ENCODE measurements around the gene CLIC4.

CLIC4 gene

DNA sequence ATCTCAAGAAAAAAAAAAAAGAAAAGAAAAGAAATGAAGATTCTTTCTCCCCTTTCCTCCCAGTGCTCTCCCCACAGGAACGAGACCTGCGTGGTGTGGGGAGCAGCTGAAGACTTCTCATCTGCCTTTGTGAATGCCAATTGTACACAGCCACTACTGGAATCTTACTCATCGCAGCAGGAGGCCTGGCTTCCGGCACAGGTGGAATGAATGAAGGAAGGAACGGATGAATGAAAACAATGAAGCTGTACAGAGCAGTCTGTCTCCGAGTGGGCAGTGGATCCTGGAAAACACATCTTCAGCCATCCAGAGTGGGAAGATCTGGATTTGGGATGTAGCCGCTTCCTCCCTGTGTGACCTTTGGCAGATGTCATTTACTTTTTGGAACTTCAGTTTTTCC lies 119.9 kb downstream of the CLIC4 start:
- no peak overlapping the region for H3K4me2 ChIP-seq (ENCODE audit: low read depth, low read length, poor library complexity, severe bottlenecking)
- H4K20me1 ChIP-seq (ENCODE audit: insufficient read depth, low read length, poor library complexity, severe bottlenecking) = no peaks in the 10 kb centered on the region
- H2AFZ ChIP-seq (ENCODE audit: low read length) = no peak overlapping the region
- no peaks in the 10 kb centered on the region for H3K27me3 ChIP-seq (ENCODE audit: insufficient read depth, low read length, poor library complexity, severe bottlenecking)
- no peaks in the 10 kb centered on the region for H3K9me3 ChIP-seq (ENCODE audit: insufficient read depth, low read depth, low read length)
- TF ChIP-seq, protein P1, sequence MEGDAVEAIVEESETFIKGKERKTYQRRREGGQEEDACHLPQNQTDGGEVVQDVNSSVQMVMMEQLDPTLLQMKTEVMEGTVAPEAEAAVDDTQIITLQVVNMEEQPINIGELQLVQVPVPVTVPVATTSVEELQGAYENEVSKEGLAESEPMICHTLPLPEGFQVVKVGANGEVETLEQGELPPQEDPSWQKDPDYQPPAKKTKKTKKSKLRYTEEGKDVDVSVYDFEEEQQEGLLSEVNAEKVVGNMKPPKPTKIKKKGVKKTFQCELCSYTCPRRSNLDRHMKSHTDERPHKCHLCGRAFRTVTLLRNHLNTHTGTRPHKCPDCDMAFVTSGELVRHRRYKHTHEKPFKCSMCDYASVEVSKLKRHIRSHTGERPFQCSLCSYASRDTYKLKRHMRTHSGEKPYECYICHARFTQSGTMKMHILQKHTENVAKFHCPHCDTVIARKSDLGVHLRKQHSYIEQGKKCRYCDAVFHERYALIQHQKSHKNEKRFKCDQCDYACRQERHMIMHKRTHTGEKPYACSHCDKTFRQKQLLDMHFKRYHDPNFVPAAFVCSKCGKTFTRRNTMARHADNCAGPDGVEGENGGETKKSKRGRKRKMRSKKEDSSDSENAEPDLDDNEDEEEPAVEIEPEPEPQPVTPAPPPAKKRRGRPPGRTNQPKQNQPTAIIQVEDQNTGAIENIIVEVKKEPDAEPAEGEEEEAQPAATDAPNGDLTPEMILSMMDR (conservative IDR thresholded peaks at IDR 0.05; ENCODE audit: low read length) = no peak
- TF ChIP-seq EZH2phosphoT487 (IDR thresholded peaks at IDR 0.05; ENCODE audit: borderline replicate concordance) = no peak
- no peaks in the 10 kb centered on the region for H3K79me2 ChIP-seq (ENCODE audit: insufficient read depth, low read length)
- no peaks in the 10 kb centered on the region for H3K4me1 ChIP-seq (ENCODE audit: insufficient read depth, low read length, poor library complexity, severe bottlenecking)
- H3K9ac ChIP-seq (ENCODE audit: low read depth, low read length, poor library complexity, severe bottlenecking) = no peak overlapping the region
- no peak overlapping the region for H3K4me3 ChIP-seq (ENCODE audit: low read length, poor library complexity, severe bottlenecking)
- H3F3A ChIP-seq (ENCODE audit: low read depth) = no peaks in the 10 kb centered on the region
- no peaks in the 10 kb centered on the region for H3K9me2 ChIP-seq (replicated peaks; ENCODE audit: low read depth, low read length)
- H3K36me3 ChIP-seq (ENCODE audit: insufficient read depth, low read length) = no peaks in the 10 kb centered on the region

DNA sequence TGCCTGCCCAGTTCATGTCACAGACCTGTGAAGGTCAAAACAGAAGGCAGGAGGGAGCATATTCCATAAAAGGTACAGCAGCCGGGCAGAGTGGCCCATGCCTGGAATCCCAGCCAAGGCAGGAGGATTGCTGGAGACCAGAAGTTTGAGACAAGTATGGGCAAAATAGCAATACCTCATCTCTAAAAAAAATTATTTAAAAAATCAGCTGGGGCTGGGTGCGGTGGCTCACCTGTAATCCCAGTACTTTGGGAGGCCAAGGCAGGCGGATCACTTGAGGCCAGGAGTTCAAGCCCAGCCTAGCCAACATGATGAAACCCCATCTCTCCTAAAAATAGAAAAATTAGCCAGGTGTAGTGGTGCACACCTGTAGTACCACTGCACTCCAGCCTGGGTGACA lies 120.3 kb downstream of the CLIC4 start:
- no peaks in the 10 kb centered on the region for H3K9me2 ChIP-seq (replicated peaks; ENCODE audit: low read depth, low read length)
- no peaks in the 10 kb centered on the region for H3K79me2 ChIP-seq (ENCODE audit: insufficient read depth, low read length)
- no peak overlapping the region for H3K9ac ChIP-seq (ENCODE audit: low read depth, low read length, poor library complexity, severe bottlenecking)
- no peak overlapping the region for H3K4me2 ChIP-seq (ENCODE audit: low read depth, low read length, poor library complexity, severe bottlenecking)
- TF ChIP-seq, protein P1 (conservative IDR thresholded peaks at IDR 0.05; ENCODE audit: low read length) = no peak
- no peak for TF ChIP-seq EZH2phosphoT487 (IDR thresholded peaks at IDR 0.05; ENCODE audit: borderline replicate concordance)
- peaks cover 2% of the 10 kb centered on the region for H3K4me1 ChIP-seq (ENCODE audit: insufficient read depth, low read length, poor library complexity, severe bottlenecking)
- H3K9me3 ChIP-seq (ENCODE audit: insufficient read depth, low read depth, low read length) = no peaks in the 10 kb centered on the region
- H3K27me3 ChIP-seq (ENCODE audit: insufficient read depth, low read length, poor library complexity, severe bottlenecking) = no peaks in the 10 kb centered on the region
- H2AFZ ChIP-seq (ENCODE audit: low read length) = no peak overlapping the region
- H4K20me1 ChIP-seq (ENCODE audit: insufficient read depth, low read length, poor library complexity, severe bottlenecking) = no peaks in the 10 kb centered on the region
- H3K4me3 ChIP-seq (ENCODE audit: low read length, poor library complexity, severe bottlenecking) = no peak overlapping the region
- H3F3A ChIP-seq (ENCODE audit: low read depth) = no peaks in the 10 kb centered on the region
- H3K36me3 ChIP-seq (ENCODE audit: insufficient read depth, low read length) = no peaks in the 10 kb centered on the region

DNA sequence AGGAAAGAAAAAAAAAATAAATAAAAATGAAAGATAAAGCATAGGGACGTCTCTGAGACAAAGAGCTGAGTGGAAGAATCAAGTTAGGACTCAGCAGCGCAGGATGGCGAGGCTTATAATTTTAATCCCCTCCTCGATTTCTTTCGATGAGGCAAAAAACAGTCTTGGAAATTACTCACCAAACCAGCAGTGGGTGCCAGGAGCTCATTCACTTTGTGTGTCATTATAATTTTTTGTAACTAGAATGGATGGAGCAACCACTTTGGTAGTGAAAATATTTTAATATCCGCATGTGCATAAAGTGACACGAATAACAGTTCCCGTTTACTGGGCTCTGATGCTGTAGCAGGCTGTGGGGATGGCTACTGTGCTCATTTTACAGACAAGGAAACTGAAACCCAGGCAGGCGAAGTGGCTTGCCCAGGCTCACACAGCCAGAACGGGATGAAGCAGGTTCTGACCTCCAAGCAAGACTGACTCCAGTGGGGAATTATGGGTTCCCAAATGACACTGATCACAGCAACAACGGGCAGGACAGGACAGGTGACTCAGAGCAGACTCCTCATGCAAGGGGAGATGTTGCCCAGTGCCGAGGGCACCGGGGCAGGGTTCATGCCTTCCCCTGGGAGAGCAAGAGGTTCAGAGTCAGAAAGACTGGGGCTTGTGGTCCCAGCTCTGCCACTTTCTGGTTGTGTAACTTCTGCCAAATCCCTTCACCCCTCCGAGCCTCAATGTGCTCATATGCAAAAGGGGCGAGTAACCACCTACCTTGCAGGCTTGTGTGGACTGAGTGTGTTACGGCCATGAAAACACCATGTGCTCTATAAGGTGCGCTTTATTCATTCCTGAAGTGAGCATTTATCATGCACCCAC lies 121.2 kb downstream of the CLIC4 start:
- TF ChIP-seq, protein P1 (conservative IDR thresholded peaks at IDR 0.05; ENCODE audit: low read length) = no peak
- TF ChIP-seq EZH2phosphoT487 (IDR thresholded peaks at IDR 0.05; ENCODE audit: borderline replicate concordance) = no peak
- Histone ChIP-seq H3F3A (ENCODE audit: low read depth) (no peaks in the 10 kb centered on the region), H3K4me2 (ENCODE audit: low read depth, low read length, poor library complexity, severe bottlenecking) (no peak overlapping the region), H3K27me3 (ENCODE audit: insufficient read depth, low read length, poor library complexity, severe bottlenecking) (no peaks in the 10 kb centered on the region), H2AFZ (ENCODE audit: low read length) (no peak overlapping the region), H3K9me2 (replicated peaks; ENCODE audit: low read depth, low read length) (no peaks in the 10 kb centered on the region), H3K4me1 (ENCODE audit: insufficient read depth, low read length, poor library complexity, severe bottlenecking) (peaks cover 9% of the 10 kb centered on the region), H4K20me1 (ENCODE audit: insufficient read depth, low read length, poor library complexity, severe bottlenecking) (no peaks in the 10 kb centered on the region), H3K36me3 (ENCODE audit: insufficient read depth, low read length) (no peaks in the 10 kb centered on the region), H3K9ac (ENCODE audit: low read depth, low read length, poor library complexity, severe bottlenecking) (no peak overlapping the region), H3K9me3 (ENCODE audit: insufficient read depth, low read depth, low read length) (no peaks in the 10 kb centered on the region), H3K79me2 (ENCODE audit: insufficient read depth, low read length) (no peaks in the 10 kb centered on the region), H3K4me3 (ENCODE audit: low read length, poor library complexity, severe bottlenecking) (no peak overlapping the region)
